GM19238 (cell line): ENCODE measurements around the gene ALPL.
A peak's percentile ranks its signal among the peaks of the same experiment; 100 is the strongest.

ENCODE experiments used
- DNase-seq: peaks from one replicate; pipeline ENCODE4 v3.0.0; 2011; ENCODE audit warnings: low spot score; ENCODE audit not compliant: insufficient read length

The ALPL gene

DNA sequence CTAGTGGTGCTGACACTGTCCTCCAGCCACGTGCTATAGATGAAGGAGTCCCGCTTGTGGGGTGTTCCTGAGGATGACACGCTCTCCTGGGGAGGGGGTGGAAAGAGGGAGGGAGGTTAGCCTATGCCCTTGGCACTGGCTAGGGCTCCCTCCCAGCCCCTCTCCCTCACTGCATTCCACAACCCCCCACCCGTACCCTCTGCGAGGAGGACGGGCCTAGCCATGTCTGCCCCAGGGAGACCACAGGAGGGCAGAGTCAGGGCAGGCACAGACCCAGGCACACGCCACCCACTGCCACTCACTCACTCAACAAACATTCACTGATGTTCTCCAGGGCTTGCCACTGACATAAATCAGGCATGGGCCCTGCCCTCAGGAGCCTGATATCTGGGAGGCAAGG lies 89.2 kb downstream of the ALPL start:
- no peak for DNase-seq

GRCh38 chr1:21598904-21599303 lies 89.7 kb downstream of the ALPL start:
- DNase-seq = no peak

DNA sequence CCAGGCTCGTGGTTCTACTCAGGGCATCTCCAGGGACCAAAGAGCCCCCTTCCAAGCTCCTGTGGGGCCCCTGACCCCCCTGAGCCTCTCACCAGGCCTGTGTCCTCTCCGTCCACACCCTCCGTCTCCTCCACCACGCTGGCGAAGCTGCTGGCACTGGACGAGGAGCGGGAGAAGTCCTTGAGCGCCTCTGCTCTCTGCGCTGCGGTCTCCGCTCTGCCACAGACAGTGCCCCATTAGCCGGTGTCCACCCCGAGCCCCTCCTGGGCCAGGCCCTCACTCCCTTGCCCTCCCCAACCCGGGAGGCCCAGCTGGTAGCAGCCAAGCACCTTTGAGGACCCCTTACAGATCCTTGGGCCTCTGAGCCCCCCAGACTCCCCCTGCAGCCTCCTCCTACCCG lies 90.2 kb downstream of the ALPL start:
- no peak for DNase-seq

DNA sequence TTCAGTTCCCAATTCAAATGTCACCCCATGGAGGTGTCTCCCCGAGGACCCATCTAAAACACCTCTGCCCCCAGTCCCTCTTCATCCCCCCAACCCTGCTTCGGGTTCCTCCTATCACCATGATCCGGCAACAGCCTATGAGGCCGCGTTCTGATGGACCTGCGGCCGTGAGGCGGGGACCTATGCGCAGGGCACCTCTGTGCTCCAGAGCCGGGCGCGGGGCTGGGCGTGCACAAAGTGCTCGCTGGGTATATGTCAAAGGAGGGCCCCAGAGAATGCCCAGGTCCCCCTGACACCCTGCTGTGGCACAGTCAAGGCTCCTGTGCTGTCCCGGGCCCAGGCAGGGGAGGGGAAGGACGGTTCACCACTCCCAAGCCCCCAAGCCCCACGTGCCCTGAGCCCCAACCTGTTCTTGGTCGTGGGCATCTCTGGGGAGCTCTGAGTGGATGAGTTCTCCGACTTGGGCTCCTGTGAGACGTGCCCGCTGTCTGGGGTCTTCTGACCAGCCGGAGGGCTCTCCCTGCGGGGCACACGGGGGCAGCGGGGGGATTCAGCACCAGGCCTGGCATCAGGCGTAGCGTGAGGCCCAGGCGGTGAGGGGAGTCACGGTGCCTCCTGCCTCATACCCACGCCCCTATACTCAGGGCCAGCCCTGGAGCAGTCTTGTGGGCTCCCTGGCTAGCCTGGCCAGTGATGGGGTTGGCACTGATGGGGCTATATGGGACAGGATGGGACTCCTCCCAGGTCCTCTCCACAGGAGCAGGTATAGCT lies 92.2 kb downstream of the ALPL start:
- no peak for DNase-seq

DNA sequence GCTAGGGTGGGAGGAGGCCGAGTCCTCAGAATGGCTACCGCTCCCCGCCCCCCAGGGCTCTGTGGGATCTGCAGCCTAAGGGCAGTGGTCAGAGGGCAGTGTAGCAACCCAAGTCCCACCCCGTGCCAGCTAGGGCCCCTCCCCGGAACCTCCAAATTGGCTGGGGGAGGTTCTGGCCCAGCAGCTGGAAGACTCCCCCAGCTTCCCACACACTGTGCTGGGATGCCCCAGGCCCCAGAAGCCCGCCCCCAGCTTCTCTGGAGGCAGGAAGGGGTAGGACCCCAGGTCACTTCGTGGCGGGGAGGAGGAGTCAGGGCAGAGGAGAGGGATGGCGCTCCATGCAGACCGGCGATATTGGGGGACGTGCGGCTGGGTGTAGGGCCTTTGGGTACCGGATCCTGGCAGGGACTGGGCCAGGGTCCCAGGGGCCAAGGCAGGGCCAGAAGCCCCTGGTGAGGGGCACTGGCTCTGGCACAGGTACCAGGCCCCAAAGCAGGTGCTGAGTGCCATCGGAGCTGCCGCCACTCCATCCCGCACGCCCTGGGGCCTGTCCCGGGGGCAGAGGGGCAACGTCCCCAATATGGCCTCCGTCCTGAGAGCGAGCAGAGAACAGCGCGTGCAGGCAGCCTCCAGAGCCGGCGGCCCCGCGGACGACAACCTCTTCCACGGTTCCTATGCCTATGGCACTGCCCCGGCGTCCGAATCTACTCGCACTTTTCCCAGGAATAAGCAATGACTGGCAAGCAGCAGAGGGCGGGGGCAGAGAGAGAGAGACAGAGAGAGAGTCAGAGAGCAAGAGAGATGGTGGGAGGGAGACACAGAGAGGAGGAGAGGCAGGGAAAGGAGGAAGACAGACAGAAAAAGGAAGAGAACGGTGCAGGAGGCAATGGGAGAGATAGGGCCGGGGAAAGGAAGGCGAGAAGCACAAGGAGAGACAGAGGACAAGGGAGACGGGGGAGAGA lies 94.2 kb downstream of the ALPL start:
- DNase-seq = no peak

- DNase-seq = no peak
Observed at GRCh38 chr1:21604208-21604957, 95.2 kb downstream of the ALPL start.

- DNase-seq = no peak
Observed at GRCh38 chr1:21605012-21605715, 95.9 kb downstream of the ALPL start.

DNA sequence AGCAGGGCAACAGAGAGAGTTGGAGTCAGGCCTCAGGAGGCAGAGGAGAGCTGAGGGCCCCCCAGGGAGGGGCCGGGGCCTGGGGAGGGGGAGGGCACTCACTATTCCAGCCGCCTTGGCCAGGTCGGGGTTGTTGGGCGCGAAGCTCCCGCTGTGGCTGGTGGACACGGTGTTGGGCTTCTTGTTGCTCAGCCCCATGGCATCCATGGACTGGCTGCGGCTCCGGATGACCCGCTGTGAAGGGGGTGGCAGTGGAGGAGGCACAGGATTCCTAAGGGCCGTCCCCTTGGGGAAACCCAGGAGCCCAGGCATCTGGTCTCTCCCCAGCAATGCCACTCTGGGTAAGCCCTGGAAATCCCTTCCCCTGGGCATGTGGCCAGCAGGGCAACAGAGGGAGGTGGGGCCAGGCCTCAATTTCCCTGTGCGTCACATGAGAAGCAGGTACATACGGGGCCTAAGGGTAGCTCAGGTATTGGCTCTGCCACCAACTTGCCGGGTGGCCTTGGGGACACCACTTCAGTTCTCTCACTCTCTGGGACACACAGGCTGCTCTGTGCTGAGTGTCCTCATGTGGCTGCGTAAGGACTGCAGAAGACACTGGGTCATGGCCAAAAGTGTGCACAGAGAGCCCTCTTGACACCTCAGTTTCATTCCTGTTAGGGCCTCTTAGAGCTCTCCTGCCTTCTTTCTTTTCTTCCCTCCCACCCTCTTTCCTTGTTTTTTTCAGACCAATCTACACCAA lies 96.9 kb downstream of the ALPL start:
- no peak for DNase-seq

- DNase-seq = peak; percentile 67
Observed at GRCh38 chr1:21607549-21608529, 98.6 kb downstream of the ALPL start.

GRCh38 chr1:21608798-21609197 lies 99.6 kb downstream of the ALPL start:
- no peak for DNase-seq

DNA sequence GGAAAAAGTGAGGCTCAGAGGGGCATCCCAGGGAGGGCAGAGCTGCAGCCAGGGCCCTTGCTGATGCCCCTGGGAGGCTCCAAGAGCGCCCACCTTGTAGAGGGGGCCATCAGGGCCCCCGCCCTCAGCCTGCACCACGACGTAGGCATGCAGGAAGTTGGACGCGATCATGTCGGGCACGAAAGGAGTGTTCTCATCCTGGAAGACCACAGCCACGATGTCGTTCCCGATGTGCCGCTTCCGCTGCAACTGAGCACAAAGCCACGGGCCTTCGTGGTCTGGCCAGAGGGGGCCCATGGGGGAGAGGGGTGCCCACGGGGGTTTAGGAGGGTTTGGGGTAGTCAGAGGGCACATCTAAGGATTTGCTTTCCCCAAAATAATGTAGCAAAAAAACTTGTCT lies 100.8 kb downstream of the ALPL start:
- no peak for DNase-seq

DNA sequence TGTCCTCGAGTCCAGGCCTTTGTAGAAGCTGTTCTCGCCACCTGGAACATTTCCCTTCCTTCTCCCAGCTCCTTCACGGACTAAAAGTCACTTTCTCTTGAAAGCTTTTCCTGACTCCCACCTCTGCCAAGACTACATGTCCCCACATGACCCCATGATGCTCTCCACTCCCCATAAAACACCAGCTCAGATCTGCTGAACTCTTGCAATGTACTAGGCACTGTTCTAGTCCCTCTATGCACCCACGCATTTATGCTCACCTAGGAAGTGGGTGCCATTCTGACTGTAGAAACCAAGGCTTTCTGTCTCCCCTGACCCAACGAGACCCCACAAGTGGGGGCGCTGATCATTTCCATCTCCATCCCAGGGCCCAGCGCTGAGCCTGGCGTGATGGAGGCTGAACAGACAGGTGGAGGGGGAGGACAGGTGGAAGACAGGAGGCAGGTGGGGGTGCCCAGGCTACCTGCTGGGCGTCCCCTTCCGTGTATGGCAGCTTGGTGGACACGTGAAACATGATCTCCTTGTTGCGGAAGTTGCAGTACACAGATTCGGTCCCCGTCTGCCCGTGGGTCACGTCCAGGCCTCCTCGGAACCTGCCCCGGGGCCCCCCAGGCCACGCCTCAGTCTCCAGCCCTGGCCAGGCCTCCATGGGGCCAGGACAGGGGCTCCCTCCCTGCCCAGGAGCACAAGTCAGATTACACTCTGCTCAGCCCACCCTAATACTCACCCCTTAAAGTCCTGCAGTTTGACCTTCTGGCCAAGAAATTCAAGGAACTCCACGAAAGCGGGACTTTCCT lies 102.0 kb downstream of the ALPL start:
- DNase-seq = no peak

DNA sequence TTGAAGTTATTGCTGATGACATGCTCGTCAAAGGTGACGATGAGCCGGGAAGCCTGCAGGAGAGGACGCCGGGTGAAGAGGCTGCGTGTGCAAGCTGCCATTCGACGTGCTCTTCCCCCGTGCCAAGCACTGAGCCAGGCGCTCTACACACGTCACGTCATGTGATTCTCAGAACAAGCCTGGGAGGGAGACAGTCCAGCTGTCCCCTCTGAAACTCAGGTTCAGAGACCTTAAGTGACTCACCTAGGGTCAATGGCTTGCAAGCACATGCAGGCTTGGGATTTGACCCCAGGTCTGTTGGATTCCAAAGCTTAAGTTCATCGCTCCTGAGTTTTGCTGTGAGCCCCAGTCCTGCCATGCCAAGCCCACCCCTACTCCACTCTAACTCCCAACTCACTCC lies 102.8 kb downstream of the ALPL start:
- DNase-seq = no peak

GRCh38 chr1:21613072-21613867 lies 104.0 kb downstream of the ALPL start:
- DNase-seq = no peak

GRCh38 chr1:21614419-21615115 lies 105.3 kb downstream of the ALPL start:
- no peak for DNase-seq

GRCh38 chr1:21616372-21616771 lies 107.1 kb downstream of the ALPL start:
- no peak for DNase-seq

- no peak for DNase-seq
Observed at GRCh38 chr1:21617126-21617738, 108.0 kb downstream of the ALPL start.
